GM19455 (cell line): ENCODE results near the gene C1D.
"Not testable (repeated sequence)": the region's sequence is repeated elsewhere in the genome, so short reads cannot be mapped to it uniquely, and the experiment has no call there.

ENCODE experiments used
- ATAC-seq: cut with Tn5 transposase; IDR thresholded peaks from one replicate; pipeline ENCODE4 v1.9.1; 2021; ENCODE audit not compliant: unreplicated experiment

C1D gene

GRCh38 chr2:68009526-68009925 lies 53.3 kb downstream of the C1D start:
- no peak for ATAC-seq

DNA sequence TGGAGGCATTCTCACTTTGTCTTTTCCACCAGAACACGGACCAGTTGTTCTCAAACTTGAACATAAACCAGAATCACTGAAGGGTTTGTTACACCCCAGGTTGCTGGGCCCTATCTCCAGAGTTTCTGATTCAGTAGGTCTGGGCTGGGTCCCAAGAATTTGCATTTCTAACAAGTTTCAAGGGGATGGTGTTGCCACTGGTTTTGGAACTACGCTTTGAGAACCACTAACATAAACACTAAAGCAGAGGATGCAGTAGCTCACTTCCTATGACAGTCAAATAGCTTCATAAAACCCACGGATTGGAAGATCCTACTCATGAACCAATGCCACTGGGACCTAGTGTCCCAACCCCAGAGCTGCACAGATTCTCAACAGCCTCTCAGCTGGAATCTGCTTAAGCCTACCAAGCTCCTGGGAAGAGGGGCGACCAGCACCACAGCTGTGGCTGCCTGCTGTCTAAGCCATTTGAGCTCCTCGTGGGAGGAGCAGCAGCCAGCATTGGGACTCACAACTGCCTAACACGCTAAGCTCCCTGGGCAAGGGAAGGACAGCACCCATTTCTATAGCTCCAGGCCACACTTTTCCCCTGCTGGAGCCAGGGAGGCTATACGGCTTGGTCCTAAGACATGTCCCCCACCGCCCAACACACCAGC lies 62.5 kb downstream of the C1D start:
- ATAC-seq = no peak

DNA sequence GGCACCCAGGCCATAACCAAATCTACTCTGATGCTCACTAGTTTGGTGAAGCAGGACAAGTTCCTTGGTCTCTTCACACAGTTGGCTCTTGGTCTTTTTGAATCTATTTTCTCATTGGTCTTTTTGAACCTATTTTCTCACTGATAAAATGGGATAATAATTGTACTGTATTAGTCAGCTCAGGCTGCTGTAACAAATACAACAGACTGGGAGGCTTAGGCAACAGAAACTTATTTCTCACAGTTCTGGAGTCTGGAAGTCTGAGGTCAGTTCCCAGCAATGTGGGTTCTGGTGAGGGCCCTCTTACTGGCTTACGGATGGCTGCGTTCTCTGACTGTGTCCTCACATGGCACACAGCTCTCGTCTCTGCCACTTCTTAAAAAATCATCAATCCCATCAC lies 63.5 kb downstream of the C1D start:
- no peak for ATAC-seq

GRCh38 chr2:67997903-67998302 lies 64.9 kb downstream of the C1D start:
- no peak for ATAC-seq

DNA sequence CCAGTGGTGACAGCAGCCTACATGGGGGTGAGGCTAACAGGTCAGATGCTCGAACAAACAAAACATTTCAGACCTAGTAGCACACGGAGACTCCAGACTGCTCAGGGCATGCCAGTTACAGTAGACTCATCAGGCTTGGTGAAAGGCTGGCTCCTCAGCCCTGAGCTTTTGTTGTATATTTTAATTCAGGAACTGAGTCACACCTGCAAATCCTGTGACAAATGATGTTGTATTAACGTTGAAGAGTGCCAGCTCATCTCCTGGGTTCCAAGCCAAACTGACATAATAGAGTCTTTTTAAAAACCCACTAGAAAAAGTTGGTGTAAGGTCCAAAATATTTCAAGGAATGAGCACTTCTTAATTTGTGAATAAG lies 65.3 kb downstream of the C1D start:
- ATAC-seq = no peak

DNA sequence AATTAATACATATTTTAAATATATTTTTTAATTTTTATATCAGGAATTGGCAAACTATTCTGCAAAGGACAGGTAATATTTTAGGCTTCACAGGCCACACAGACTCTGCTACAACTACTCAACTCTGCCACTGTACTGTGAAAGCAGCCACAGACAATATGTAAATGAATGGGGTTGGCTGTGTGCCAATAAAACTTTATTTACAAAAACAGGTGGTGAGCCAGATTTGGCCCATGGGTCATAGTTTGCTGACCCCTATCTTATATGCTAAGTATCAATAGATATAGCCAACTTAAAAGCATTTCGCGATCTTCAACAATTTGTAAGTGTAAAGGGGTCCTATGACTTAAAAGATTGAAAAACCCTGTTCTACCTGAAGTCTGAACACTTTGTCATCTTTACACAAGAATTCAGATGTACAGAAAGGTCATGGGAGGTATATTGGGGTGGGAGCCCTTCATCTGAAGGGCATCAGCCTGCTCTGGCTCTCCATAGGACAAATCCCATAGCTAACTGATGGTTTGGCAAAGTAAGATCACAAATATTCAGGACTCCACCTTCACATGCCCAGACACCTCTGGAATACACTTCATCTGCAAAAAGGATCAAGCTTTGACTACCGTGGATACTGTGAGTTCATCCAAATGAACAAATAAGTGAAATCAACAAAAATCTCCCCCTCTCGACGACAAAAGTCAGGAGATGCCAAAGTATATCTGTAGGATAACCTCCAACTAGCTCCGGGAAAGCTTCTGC lies 65.9 kb downstream of the C1D start:
- ATAC-seq = no peak

DNA sequence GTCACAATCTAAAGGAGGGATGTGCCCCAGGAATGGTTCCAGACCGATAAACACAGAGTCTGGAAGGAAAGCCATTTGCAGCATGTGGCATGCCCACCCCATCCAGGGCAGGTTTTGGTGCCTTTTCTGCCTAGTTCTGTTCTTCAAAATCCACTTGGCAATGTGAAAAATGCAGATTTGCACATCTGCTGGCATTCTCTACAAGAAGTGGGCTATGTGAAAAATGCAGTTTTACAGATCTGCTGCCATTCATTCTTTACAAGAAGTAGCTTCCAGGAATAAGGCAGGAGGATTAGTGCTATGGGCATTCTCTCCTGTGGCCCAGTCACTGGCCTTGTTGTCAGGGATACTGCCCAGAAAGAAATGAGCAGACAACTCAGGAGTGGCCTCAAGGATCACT lies 68.1 kb downstream of the C1D start:
- ATAC-seq = no peak

- ATAC-seq = not testable (repeated sequence)
Measured at GRCh38 chr2:67994069-67994468, 68.7 kb downstream of the C1D start.

DNA sequence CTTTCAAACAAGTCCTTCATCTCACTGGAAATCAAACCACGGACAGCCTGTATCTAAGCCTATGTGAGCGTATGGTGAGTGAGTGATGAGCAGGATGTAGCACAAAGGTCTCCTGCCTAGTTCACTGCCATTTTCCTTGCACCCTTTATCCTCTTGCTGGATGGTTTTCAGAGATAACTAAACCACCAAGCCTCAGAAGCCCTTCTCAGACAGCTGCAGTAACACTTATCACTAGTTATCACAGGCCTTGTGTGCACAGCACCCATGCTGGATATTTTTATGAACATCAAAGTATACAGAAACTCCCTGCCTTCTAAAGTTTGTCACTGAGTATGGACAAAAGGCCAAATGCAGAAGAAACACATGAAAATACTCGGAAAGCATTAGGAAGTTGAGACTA lies 69.5 kb downstream of the C1D start:
- no peak for ATAC-seq

DNA sequence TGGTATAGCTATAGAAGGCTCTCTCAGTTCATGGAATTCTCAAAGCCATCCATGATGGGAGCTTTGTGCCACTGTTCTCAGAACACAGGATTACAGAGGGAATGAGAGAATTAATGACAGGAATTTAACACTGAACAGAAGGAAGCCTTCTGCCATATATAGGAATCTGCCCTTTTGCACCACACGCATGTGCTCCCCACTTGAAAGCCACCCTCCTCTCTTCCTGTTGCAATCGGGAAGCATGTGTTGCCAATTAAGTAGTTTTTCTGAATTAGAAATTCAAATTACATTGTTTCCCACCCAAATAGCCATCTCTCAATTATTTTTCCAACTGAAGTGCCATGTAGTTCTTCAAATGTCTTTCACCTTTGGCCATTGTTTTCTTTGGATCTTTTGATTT lies 71.3 kb downstream of the C1D start:
- no peak for ATAC-seq
